ENCODE measurements around the gene NCS1.

DNA sequence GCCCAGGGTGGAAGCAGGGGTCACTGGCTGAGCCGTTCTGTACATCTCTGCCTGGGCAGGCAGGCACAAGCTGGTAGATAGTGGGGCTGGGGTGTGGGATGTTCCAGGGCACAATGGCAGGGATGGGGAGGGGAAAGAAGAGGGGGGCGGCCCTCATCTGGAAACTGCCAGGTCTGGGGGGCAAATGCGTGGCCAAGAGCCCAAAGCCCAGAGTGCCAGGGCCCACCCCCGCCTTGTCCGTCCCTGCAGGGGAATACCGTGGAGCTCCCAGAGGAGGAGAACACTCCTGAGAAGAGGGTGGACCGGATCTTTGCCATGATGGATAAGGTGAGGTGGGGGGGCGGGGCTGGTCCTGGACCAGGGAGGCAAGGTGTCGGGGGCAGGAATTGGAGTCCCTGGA, 50.6 kb downstream of the NCS1 start:
- TF ChIP-seq, protein P1, sequence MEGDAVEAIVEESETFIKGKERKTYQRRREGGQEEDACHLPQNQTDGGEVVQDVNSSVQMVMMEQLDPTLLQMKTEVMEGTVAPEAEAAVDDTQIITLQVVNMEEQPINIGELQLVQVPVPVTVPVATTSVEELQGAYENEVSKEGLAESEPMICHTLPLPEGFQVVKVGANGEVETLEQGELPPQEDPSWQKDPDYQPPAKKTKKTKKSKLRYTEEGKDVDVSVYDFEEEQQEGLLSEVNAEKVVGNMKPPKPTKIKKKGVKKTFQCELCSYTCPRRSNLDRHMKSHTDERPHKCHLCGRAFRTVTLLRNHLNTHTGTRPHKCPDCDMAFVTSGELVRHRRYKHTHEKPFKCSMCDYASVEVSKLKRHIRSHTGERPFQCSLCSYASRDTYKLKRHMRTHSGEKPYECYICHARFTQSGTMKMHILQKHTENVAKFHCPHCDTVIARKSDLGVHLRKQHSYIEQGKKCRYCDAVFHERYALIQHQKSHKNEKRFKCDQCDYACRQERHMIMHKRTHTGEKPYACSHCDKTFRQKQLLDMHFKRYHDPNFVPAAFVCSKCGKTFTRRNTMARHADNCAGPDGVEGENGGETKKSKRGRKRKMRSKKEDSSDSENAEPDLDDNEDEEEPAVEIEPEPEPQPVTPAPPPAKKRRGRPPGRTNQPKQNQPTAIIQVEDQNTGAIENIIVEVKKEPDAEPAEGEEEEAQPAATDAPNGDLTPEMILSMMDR (conservative IDR thresholded peaks at IDR 0.05), result no peak
- no peak for TF ChIP-seq ZFX (IDR thresholded peaks at IDR 0.05)

All from C4-2B (cell line).